SK-N-SH (cell line): Measurements from ENCODE around the gene MYLK.

ENCODE experiments used
- EP300 ChIP-seq, 2 experiments: IDR thresholded peaks; 2 replicates each; pipeline versions ENCODE4 v1.4.0 to v1.6.1; 2012; ENCODE audit warnings: borderline replicate concordance in 1 of 2, low read depth in 1 of 2, low read length in 1 of 2
- TF ChIP-seq, protein P1 (sequence below): IDR thresholded peaks from 2 replicates; pipeline ENCODE4 v1.4.0; 2012; ENCODE audit warnings: low read depth, borderline replicate concordance

- TF ChIP-seq, protein P1, sequence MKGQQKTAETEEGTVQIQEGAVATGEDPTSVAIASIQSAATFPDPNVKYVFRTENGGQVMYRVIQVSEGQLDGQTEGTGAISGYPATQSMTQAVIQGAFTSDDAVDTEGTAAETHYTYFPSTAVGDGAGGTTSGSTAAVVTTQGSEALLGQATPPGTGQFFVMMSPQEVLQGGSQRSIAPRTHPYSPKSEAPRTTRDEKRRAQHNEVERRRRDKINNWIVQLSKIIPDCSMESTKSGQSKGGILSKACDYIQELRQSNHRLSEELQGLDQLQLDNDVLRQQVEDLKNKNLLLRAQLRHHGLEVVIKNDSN: no peak
- TF ChIP-seq EP300 (IDR thresholded peaks at IDR 0.05; ENCODE audit: borderline replicate concordance in 1 of 2, low read depth in 1 of 2, low read length in 1 of 2): no peak
Observed at GRCh38 chr3:123571973-123572365, 312.2 kb downstream of the MYLK start.
